Activated T-cell treated with anti-CD3 and anti-CD28 coated beads, Interleukin-2, amount 50 U/mL, for 72 hours (primary cell): ENCODE results near the gene NOP9. TPM values are rescaled to one million over a fixed set of nuclear protein-coding genes. Genes with fewer than 3 reads are reported as not detected.
"Not testable (repeated sequence)": the region's sequence is repeated elsewhere in the genome, so short reads cannot be mapped to it uniquely, and the experiment has no call there.

ENCODE experiments used
- ATAC-seq, 2 donors: fragments of 150-1000 bp; cut with Tn5 transposase; replicated peaks in 1 of 2; 2 replicates each; pipeline ENCODE4 v1.10.0; 2021; ENCODE audit warnings: moderate library complexity in 2 of 2, mild to moderate bottlenecking in 1 of 2
- DNase-seq, 2 donors: peaks; one replicate each; pipeline ENCODE4 v3.0.0; 2021 to 2022; ENCODE audit warnings: mixed read lengths in 1 of 2
- H3K27ac Mint-ChIP-seq: one replicate; pipeline ENCODE4 v1.8.0; 2022; ENCODE audit warnings: mild to moderate bottlenecking, moderate library complexity, mixed read lengths
- H3K27me3 Mint-ChIP-seq: one replicate; pipeline ENCODE4 v1.8.0; 2022; ENCODE audit warnings: low read depth, mixed read lengths
- H3K36me3 Mint-ChIP-seq, 2 donors: one replicate each; pipeline ENCODE4 v1.8.0; 2022; ENCODE audit warnings: mixed read lengths in 2 of 2, mild to moderate bottlenecking in 1 of 2; ENCODE audit not compliant: insufficient read depth in 2 of 2
- H3K4me1 Mint-ChIP-seq: one replicate; pipeline ENCODE4 v1.8.0; 2022; ENCODE audit warnings: low read depth, mixed read lengths
- H3K4me3 Mint-ChIP-seq, 2 donors: one replicate each; pipeline ENCODE4 v1.8.0; 2022; ENCODE audit warnings: mild to moderate bottlenecking in 2 of 2, mixed read lengths in 2 of 2, moderate library complexity in 2 of 2
- H3K9me3 Mint-ChIP-seq, 2 donors: one replicate each; pipeline ENCODE4 v1.8.0; 2022; ENCODE audit warnings: mixed read lengths in 2 of 2
- total RNA-seq, 2 donors: library from RNA; stranded (reverse); gene quantifications; one replicate each; pipeline ENCODE4 v1.2.3, GENCODE V29; 2022

Gene NOP9
- total RNA-seq, 2 donors from 2014 or later = 31.7 to 34.0 TPM

DNA sequence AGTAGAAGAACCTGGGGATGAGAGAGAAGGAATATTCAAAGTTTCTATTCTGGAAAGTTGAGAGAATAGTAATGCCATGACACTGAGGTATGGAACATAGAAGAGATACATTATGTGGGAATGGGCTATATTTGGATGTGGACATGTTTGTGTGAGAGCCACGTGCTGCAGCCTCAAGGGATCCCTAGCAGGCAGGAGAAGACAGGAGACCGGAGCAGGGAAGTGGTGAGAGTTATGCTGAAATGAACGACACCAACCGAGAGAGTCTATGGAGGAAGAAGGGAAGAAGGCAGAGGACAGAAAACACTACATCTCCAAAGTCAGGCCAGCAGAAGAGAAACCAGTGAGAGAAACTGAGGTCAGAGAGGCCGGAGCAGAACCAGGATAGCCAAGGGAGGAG is 50.1 kb downstream of the NOP9 start:
- peaks cover 60% of the 10 kb centered on the region for H3K27me3 Mint-ChIP-seq
- DNase-seq (no peak), ATAC-seq (no peak)
- H3K9me3 Mint-ChIP-seq = no peaks in the 10 kb centered on the region
- no peaks in the 10 kb centered on the region for H3K36me3 Mint-ChIP-seq
- no peak overlapping the region for H3K27ac Mint-ChIP-seq
- H3K4me3 Mint-ChIP-seq = no peak overlapping the region
- peaks cover 9% of the 10 kb centered on the region for H3K4me1 Mint-ChIP-seq

DNA sequence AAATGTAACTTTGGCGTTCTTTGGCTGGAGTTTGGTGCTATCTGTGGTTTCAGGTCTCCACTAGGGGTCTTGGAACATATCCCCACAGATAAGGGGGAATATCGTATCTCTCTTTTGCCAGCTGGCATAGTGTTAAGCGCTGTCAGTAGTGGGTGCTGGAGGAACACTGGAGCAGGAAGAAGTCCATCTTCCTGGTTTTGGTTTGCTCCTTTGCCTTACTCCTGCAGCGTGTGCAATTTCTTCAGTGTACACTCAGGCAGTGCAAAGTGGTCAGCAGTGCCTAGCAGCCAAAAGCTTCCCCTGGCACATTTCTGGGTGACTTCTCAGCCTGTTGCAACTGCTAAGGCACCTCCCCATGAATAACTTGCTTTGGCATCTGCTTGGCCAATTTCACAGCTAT is 51.9 kb downstream of the NOP9 start:
- Mint-ChIP-seq H3K4me1 (peaks cover 9% of the 10 kb centered on the region), H3K9me3 (no peaks in the 10 kb centered on the region), H3K4me3 (no peak overlapping the region), H3K36me3 (no peaks in the 10 kb centered on the region), H3K27me3 (peaks cover 53% of the 10 kb centered on the region), H3K27ac (no peak overlapping the region)
- ATAC-seq (no peak), DNase-seq (no peak)

DNA sequence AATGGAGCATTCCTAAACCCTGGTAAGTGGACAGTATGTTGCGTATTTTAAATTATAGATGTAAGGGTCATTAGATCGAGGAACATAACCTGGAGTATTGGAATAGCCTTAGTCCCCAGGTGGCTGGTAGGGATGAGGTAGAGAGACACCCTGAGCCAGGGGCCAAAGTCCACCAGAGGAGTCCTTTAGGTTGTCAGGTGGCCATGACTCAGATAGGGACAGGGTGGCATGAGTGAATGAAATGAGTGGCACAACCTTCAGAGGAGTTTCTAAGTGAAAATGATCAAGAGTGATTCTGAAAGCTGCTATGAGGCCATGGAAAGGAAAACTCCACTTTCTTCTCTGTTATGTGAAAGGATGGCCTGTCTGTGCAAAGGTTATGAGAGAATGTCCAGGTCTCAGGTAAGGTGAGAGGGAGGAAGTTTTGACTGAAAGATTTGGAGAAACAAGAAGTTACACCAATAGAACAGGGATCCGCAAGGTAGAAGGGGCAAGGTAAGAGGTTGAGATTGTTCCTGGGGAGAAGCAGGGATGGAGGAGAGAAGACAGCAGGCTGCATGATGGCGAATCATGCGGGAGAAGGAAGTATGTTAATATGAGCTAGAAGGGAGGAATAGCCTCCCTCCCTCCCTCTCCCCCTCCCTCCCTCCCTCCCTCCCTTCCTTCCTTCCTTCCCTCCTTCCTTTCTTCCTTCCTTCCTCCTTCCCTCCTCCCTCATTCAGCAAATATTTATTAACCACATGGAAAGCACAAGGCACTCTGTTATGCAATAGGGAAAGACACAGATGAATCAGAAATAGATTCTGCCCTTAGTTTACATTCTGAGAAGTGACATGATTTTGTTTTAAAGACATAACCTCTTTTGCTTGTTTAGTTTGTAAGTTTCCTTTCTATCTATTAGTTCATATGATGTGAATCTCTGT is 54.2 kb downstream of the NOP9 start:
- H3K4me3 Mint-ChIP-seq = no peak overlapping the region
- ATAC-seq (peak in 1 of 2 donors; percentile 80), DNase-seq (no peak)
- H3K4me1 Mint-ChIP-seq = peaks cover 9% of the 10 kb centered on the region
- H3K36me3 Mint-ChIP-seq = no peaks in the 10 kb centered on the region
- H3K27me3 Mint-ChIP-seq = peaks cover 48% of the 10 kb centered on the region
- no peak overlapping the region for H3K27ac Mint-ChIP-seq
- H3K9me3 Mint-ChIP-seq = no peaks in the 10 kb centered on the region

DNA sequence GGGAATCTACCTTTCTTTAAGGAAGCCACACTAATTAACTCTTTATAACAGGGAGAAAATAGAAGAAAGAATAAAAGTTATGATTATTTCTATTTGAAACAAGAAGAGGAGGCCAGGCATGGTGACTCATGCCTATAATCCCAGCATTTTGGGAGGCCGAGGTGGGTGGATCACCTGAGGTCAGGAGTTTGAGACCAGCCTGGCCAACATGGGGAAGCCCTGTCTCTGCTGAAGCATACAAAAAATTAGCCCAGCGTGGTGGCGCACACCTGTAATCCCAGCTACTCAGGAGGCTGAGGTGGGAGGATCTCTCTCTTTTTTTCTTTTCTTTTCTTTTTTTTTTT is 54.8 kb downstream of the NOP9 start:
- DNase-seq, ATAC-seq, H3K4me3 Mint-ChIP-seq, H3K27ac Mint-ChIP-seq, H3K4me1 Mint-ChIP-seq, H3K36me3 Mint-ChIP-seq, H3K9me3 Mint-ChIP-seq: not testable (repeated sequence)
- H3K27me3 Mint-ChIP-seq = peaks cover 42% of the 10 kb centered on the region

DNA sequence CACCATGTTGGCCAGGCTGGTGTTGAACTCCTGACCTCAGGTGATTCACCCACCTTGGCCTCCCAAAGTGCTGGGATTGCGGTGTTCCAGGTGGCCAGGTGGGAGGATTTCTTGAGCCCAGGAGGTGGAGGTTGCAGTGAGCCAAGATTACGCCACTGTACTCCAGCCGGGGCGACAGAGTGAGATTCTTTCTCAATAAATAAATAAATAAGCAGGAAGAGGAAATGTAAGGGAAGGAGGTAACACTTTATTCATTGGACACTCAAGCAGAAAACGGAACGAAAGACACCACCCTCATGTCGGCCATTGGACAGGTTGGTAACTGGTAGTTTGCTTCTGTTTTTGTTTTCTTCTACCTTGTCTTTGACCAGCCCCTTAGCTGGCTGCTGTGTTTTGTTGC is 55.4 kb downstream of the NOP9 start:
- Mint-ChIP-seq H3K4me1 (peaks cover 9% of the 10 kb centered on the region), H3K9me3 (no peaks in the 10 kb centered on the region), H3K36me3 (no peaks in the 10 kb centered on the region), H3K27ac (no peak overlapping the region), H3K4me3 (no peak overlapping the region), H3K27me3 (peaks cover 37% of the 10 kb centered on the region)
- DNase-seq (no peak), ATAC-seq (no peak)

DNA sequence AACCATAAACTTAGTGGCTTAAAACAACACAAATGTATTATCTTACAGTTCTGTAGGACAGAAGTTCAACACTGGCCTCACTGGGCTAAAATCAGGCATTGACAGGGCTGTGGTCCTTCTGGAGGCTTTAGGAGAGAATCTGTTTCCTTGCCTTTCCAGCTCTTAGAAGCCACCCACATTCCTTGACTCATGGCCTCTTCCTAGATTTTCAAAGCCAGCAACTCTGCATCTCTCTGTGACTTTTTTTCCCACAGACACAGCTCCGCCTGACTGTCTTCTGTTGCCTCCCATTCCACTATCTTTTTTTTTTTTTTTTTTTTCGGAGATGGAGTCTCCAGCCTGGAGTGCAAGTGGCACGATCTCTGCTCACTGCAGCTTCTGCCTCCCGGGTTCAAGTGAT is 56.6 kb downstream of the NOP9 start:
- peaks cover 9% of the 10 kb centered on the region for H3K4me1 Mint-ChIP-seq
- H3K27me3 Mint-ChIP-seq = peaks cover 25% of the 10 kb centered on the region
- no peak overlapping the region for H3K4me3 Mint-ChIP-seq
- H3K9me3 Mint-ChIP-seq = no peaks in the 10 kb centered on the region
- ATAC-seq = no peak
- no peak for DNase-seq
- no peaks in the 10 kb centered on the region for H3K36me3 Mint-ChIP-seq
- no peak overlapping the region for H3K27ac Mint-ChIP-seq

Other genes with a start within 250 kb of the NOP9 start
- 1 to 10 TPM; 1.9 to 2.1 TPM for gene CARMIL3, start 247.8 kb upstream of the NOP9 start, total RNA-seq
- under 1 TPM; 0.12 to 0.14 TPM for gene CPNE6, start 228.3 kb upstream of the NOP9 start, total RNA-seq
- 100 to 1,000 TPM; 161 to 180 TPM for gene PCK2, start 205.5 kb upstream of the NOP9 start, total RNA-seq
- 100 to 1,000 TPM; 109 to 124 TPM for gene DCAF11, start 185.1 kb upstream of the NOP9 start, total RNA-seq
- gene NRL, start 184.9 kb upstream of the NOP9 start, total RNA-seq = 1 to 10 TPM; 5.2 TPM
- 1 to 10 TPM in 1 of 2 donors, under 1 TPM in 1; 0.46 to 2.2 TPM for gene FITM1, start 169.2 kb upstream of the NOP9 start, total RNA-seq
- 100 to 1,000 TPM; 342 to 378 TPM for gene PSME1, start 163.7 kb upstream of the NOP9 start, total RNA-seq
- 10 to 100 TPM; 38.0 to 56.5 TPM for gene EMC9, start 158.3 kb upstream of the NOP9 start, total RNA-seq
- gene PSME2, start 153.2 kb upstream of the NOP9 start, total RNA-seq = 100 to 1,000 TPM; 369 to 376 TPM
- 10 to 100 TPM; 88.7 to 90.6 TPM for gene RNF31, start 152.4 kb upstream of the NOP9 start, total RNA-seq
- gene IRF9, start 138.6 kb upstream of the NOP9 start, total RNA-seq = 100 to 1,000 TPM; 245 to 263 TPM
- gene REC8, start 127.8 kb upstream of the NOP9 start, total RNA-seq = 10 to 100 TPM; 48.0 to 57.9 TPM
- gene IPO4, start 111.0 kb upstream of the NOP9 start, total RNA-seq = 10 to 100 TPM; 30.9 to 38.0 TPM
- 10 to 100 TPM; 27.4 to 32.5 TPM for gene TM9SF1, start 104.4 kb upstream of the NOP9 start, total RNA-seq
- gene TSSK4, start 94.2 kb upstream of the NOP9 start, total RNA-seq = under 1 TPM in 1 of 2 donors, not detected in 1; 0.88 TPM
- 100 to 1,000 TPM; 105 to 119 TPM for gene CHMP4A, start 86.4 kb upstream of the NOP9 start, total RNA-seq
- gene MDP1, start 83.8 kb upstream of the NOP9 start, total RNA-seq = 10 to 100 TPM; 16.8 to 20.2 TPM
- gene NEDD8, start 67.5 kb upstream of the NOP9 start, total RNA-seq = 100 to 1,000 TPM; 127 to 148 TPM
- gene GMPR2, start 66.9 kb upstream of the NOP9 start, total RNA-seq = 10 to 100 TPM; 67.5 to 75.5 TPM
- 100 to 1,000 TPM in 1 of 2 donors, 10 to 100 TPM in 1; 87.7 to 103 TPM for gene TINF2, start 57.2 kb upstream of the NOP9 start, total RNA-seq
- 10 to 100 TPM in 1 of 2 donors, 1 to 10 TPM in 1; 9.3 to 14.0 TPM for gene TGM1, start 36.7 kb upstream of the NOP9 start, total RNA-seq
- 10 to 100 TPM; 53.8 to 56.2 TPM for gene RABGGTA, start 28.3 kb upstream of the NOP9 start, total RNA-seq
- gene DHRS1, start 70 bp upstream of the NOP9 start, total RNA-seq = 10 to 100 TPM; 28.5 to 29.0 TPM
- gene CIDEB, start 8.1 kb downstream of the NOP9 start, total RNA-seq = 10 to 100 TPM; 11.6 to 12.9 TPM
- 10 to 100 TPM; 21.5 to 23.4 TPM for gene LTB4R2, start 10.3 kb downstream of the NOP9 start, total RNA-seq
- 10 to 100 TPM; 27.1 to 28.5 TPM for gene LTB4R, start 11.7 kb downstream of the NOP9 start, total RNA-seq
- gene ADCY4, start 35.2 kb downstream of the NOP9 start, total RNA-seq = 1 to 10 TPM; 4.6 to 6.9 TPM
- gene RIPK3, start 40.1 kb downstream of the NOP9 start, total RNA-seq = 10 to 100 TPM; 11.0 to 18.6 TPM
- gene NFATC4, start 68.3 kb downstream of the NOP9 start, total RNA-seq = 10 to 100 TPM in 1 of 2 donors, 1 to 10 TPM in 1; 2.6 to 11.3 TPM
- under 1 TPM; 0.09 to 0.14 TPM for gene NYNRIN, start 99.2 kb downstream of the NOP9 start, total RNA-seq
- 10 to 100 TPM; 15.7 to 30.7 TPM for gene CBLN3, start 129.8 kb downstream of the NOP9 start, total RNA-seq
- 100 to 1,000 TPM; 114 to 126 TPM for gene KHNYN, start 130.1 kb downstream of the NOP9 start, total RNA-seq
- 10 to 100 TPM; 38.5 to 44.8 TPM for gene SDR39U1, start 142.9 kb downstream of the NOP9 start, total RNA-seq
- not detected for gene CMA1, start 208.4 kb downstream of the NOP9 start, total RNA-seq